ENCODE results near the gene LTA.

The LTA gene

DNA sequence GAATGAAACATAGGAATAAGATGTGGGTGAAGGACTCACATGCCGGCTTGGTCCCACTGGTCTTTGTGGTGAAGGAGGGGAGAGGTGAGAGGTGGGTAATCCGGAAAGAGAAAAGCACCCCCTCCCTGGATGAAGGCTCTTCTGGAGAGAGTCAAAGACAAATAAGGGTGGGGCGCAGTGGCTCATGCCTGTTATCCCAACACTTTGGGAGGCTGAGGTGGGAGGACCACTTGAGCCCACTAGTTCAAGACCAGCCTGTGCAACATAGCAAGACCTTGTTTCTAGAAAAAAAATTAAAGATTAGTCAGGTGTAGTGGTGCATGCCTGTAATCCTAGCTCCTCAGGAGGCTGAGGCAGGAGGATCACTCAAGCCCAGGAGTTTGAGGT, 7.0 kb downstream of the LTA start:
- TF ChIP-seq, protein P1, sequence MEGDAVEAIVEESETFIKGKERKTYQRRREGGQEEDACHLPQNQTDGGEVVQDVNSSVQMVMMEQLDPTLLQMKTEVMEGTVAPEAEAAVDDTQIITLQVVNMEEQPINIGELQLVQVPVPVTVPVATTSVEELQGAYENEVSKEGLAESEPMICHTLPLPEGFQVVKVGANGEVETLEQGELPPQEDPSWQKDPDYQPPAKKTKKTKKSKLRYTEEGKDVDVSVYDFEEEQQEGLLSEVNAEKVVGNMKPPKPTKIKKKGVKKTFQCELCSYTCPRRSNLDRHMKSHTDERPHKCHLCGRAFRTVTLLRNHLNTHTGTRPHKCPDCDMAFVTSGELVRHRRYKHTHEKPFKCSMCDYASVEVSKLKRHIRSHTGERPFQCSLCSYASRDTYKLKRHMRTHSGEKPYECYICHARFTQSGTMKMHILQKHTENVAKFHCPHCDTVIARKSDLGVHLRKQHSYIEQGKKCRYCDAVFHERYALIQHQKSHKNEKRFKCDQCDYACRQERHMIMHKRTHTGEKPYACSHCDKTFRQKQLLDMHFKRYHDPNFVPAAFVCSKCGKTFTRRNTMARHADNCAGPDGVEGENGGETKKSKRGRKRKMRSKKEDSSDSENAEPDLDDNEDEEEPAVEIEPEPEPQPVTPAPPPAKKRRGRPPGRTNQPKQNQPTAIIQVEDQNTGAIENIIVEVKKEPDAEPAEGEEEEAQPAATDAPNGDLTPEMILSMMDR (IDR thresholded peaks at IDR 0.05; ENCODE audit: extremely low read depth, missing control alignments) = no peak
- no peak for DNase-seq (ENCODE audit: low spot score)

DNA sequence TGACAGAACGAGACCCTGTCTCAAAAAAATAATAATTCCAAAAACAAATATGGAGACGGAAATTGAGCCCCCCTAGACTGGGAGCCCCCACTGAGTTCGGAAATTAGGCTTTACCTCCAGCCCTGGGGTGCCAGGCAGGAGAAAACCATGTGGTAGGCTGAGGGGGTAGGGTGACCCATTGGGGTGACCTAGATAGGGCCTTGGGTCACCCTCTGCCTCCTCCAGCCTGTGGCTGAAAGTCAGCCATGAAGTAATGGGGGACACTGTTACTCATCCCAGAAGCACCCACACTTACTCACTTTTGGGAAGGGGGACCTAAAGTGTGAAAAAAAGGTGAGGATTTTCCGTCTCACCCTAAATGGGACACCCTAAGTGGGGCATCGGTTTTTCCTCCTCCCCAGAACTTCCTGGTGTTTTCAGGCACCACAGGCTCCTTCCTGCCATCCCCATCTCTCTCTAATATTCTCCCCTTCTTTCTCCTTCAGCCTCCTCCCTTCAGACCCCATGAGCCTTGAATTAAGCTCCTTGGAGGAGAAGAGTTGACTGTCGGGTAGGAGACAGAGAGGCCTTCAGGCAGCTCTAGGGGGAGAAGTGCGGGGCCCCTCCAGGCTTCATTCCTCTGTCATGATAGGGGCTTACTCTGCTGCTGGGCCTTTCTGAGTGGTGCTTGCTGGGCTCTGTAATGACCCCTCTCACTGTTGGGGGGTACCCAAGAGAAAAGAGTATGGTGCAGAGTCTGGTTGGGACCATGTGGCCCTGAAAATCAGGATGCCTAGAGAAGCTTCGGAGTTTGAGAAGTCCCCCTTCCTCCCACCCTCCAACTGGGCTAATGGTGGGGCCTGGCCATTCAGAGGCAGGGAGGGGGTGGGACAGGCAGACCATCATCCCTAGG, 7.7 kb downstream of the LTA start:
- DNase-seq (ENCODE audit: low spot score) = peak; percentile 34
- TF ChIP-seq, protein P1 (IDR thresholded peaks at IDR 0.05; ENCODE audit: extremely low read depth, missing control alignments) = no peak

DNA sequence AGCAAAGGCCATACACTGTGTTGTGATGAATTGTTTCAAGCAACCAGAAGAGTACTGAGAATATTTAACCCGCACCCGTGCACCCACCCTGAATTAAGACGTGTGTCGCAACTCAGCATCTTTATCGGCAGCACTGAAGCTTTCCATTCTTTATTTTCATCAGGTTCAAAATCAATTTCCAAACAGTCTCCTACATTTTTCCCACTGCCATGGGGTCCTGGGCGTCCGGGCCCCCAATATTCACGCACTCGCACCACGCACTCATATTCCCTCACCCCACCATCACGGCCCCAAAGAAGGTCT, 8.3 kb downstream of the LTA start:
- no peak for DNase-seq (ENCODE audit: low spot score)
- TF ChIP-seq, protein P1 (IDR thresholded peaks at IDR 0.05; ENCODE audit: extremely low read depth, missing control alignments) = no peak

DNA sequence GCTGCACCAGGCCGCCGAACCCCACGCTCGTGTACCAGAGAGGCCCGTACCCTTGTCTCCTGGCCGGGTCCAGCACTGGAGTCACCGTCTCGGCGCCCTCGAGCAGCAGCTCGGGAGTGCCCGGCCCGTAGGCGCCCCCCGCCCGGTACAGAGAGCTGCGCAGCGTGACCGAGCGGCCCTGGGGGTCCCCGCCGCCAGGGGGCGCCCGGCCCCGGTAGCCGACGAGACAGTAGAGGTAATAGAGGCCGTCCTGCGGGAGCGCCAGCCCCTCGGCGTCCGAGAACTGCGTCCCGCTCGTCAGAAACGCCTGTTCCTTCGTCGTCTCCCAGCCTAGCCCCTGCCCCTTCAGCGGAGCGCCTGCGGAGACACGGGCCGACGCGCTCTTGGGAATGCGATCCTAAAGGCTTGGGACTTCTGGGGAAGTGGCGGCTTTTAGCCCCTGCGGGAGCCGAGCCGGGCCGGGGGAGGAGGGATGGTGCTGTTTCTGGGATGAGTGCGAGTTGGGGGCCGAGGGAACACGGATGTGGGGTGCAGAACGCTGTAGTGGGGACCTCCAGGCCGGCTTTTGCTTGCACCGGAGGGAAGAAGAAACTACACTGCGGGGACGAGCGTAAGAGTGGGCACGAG, 8.8 kb downstream of the LTA start:
- DNase-seq (ENCODE audit: low spot score) = peak; percentile 84
- TF ChIP-seq, protein P1 (IDR thresholded peaks at IDR 0.05; ENCODE audit: extremely low read depth, missing control alignments) = peak; percentile 95

DNA sequence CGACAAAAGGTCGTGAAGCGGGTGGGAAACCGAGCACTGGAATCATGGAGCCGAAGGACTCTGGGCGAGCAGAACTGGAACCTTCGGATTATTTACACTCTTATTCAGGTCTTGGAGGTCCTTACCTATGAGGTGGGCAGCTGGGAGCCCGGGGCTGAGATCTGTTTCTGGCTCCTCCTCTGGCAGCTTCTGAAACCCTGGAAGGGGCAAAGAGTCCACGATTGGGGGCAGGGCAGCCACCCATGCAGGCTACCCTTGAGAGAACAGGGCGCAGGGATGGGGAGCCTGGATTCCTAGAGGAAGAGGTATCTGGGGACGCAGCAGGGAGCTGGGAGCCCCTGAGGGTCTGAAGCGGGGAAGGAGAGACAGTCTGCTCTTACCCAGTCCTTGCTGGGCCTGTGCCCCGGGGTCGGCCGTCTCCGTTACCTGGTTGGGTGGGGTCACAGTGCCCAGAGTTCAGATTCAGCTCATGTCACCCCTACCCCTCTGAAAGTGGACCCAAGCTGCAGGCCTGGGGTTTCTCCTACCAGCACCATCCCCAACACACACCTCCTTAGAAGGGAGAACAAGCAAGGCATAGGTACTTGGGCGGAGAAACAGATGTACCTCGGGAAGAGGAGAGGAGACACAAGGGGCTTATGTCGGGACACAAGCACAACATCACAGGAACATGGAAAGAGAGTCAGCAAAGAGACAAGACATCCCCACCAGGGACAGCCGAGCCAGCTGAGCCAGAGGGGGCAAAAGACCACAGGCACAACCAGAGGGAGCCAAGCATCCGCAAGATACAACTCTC, 9.5 kb downstream of the LTA start:
- no peak for DNase-seq (ENCODE audit: low spot score)
- TF ChIP-seq, protein P1 (IDR thresholded peaks at IDR 0.05; ENCODE audit: extremely low read depth, missing control alignments) = no peak

DNA sequence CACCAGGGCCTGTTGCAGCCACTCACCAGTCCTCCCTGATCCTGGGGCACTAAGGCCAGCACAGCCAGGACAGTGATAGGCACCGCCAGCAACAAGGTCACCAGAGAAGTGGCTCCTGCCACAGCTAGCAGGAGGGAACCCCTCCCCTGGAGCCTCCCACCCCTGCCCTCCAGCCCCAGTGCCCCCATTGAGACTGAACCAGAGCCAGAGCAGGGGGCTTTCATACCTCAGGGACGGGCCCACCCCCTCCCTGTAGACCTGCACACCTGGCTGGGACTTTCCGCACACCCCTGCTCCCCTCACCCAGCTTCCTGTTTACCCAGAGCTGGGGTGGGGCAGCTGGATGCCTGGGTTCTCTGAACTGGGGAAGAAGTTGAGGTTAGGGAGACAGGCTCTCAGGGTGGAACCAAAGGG, 10.1 kb downstream of the LTA start, which contains the start of gene LTB:
LTB (minus strand) TSS at position 195 of the 414 bp plus-strand sequence; CDS start at position 188, 7 bp downstream.
- TF ChIP-seq, protein P1 (IDR thresholded peaks at IDR 0.05; ENCODE audit: extremely low read depth, missing control alignments) = no peak
- peak; percentile 12 for DNase-seq (ENCODE audit: low spot score)

All from GM20000 (cell line).